OCI-M2 (cell line): ENCODE measurements around the gene ANKS1A.

Experiments
- DNase-seq: peaks from one replicate; lab custom pipeline; 2025; ENCODE audit not compliant: unreplicated experiment; lab: John Stamatoyannopoulos, UW

Gene ANKS1A

GRCh38 chr6:35082046-35082732 lies 193.1 kb downstream of the ANKS1A start:
- DNase-seq, result no peak

- DNase-seq, result no peak
Observed at GRCh38 chr6:35082733-35083403, 193.8 kb downstream of the ANKS1A start.

GRCh38 chr6:35083507-35083906 lies 194.5 kb downstream of the ANKS1A start:
- DNase-seq, result no peak

- no peak for DNase-seq
Observed at GRCh38 chr6:35084041-35084491, 195.0 kb downstream of the ANKS1A start.

GRCh38 chr6:35084511-35085203 lies 195.6 kb downstream of the ANKS1A start:
- no peak for DNase-seq

- no peak for DNase-seq
Observed at GRCh38 chr6:35085359-35086281, 196.6 kb downstream of the ANKS1A start.

- DNase-seq, result no peak
Observed at GRCh38 chr6:35086282-35086632, 197.2 kb downstream of the ANKS1A start.

- DNase-seq, result no peak
Observed at GRCh38 chr6:35086636-35087360, 197.7 kb downstream of the ANKS1A start.

- DNase-seq, result no peak
Observed at GRCh38 chr6:35087361-35088280, 198.6 kb downstream of the ANKS1A start.

- DNase-seq, result no peak
Observed at GRCh38 chr6:35088281-35089215, 199.5 kb downstream of the ANKS1A start.

GRCh38 chr6:35089216-35089934 lies 200.3 kb downstream of the ANKS1A start:
- no peak for DNase-seq

- DNase-seq, result no peak
Observed at GRCh38 chr6:35089935-35090505, 201.0 kb downstream of the ANKS1A start.

GRCh38 chr6:35090734-35091133 lies 201.7 kb downstream of the ANKS1A start:
- no peak for DNase-seq

- DNase-seq, result no peak
Observed at GRCh38 chr6:35091346-35092083, 202.5 kb downstream of the ANKS1A start.

GRCh38 chr6:35092362-35093117 lies 203.5 kb downstream of the ANKS1A start:
- DNase-seq, result no peak

- DNase-seq, result no peak
Observed at GRCh38 chr6:35093118-35093445, 204.0 kb downstream of the ANKS1A start.
